Testis (tissue), 2 donors: ENCODE results near the gene RAD9A.

Experiments used
- CTCF ChIP-seq, 3 experiments: fragments of 450-650 bp in 2 of 3; fragments of 200-600 bp in 1 of 3; sonication (generic) in 1 of 3; IDR thresholded peaks; one replicate each; pipeline ENCODE4 v1.5.1; 2016 to 2019; ENCODE audit warnings: antibody characterized with exemption in 3 of 3, mild to moderate bottlenecking in 2 of 3, moderate library complexity in 1 of 3
- POLR2A ChIP-seq: fragments of 450-650 bp; IDR thresholded peaks from one replicate; pipeline ENCODE4 v1.6.1; 2017; ENCODE audit warnings: antibody characterized with exemption, mild to moderate bottlenecking, moderate library complexity

- no peak for TF ChIP-seq POLR2A
- no peak for TF ChIP-seq CTCF (IDR thresholded peaks at IDR 0.05)
These were observed 15.3 kb downstream of the RAD9A start for GRCh38 chr11:67406969-67407687.
